HG03520 (cell line): Measurements from ENCODE around the gene RIMBP2.

Experiments
- ATAC-seq: cut with Tn5 transposase; IDR thresholded peaks from one replicate; pipeline ENCODE4 v1.9.1; 2021; ENCODE audit warnings: mild to moderate bottlenecking, moderate library complexity; ENCODE audit not compliant: unreplicated experiment

Gene RIMBP2

DNA sequence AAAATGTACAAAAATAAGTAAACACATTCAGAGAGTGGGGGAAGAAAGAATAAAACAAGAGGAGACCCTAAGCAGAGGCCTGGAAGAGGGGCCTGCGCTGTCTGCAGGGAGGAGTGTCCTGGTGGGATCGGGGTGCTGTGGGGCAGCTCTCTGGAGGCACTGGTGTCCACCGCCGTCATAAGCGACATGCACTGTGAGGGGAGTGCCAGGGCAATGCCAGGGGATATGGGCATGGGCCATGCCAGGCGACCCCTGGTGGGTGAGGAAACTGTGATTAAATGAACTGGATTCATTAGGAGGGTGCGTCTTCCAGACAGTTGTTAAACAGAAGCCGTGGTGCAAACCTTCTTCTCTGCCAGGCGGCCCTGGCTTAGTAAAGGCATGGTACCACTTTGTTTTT is 261.8 kb downstream of the RIMBP2 start:
- ATAC-seq, result no peak

DNA sequence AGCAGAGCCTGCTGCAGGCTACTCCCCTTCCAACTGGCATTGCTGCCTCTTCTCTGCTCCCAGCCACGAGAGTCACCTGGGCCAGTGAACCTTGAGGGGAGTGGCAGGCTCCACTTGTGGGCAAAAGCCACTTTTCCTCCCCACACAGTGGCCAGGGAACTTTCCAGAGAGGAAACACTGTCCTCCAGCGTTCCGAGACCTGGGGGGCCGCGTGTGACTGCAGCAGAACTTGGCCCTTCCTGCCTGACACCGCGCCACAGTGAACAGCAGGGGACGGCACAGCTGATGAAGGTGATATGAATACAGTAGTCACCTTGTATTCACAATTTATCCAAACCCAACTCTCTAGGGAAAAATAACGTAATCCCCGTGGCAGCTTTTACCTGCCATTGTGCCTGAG is 263.6 kb downstream of the RIMBP2 start:
- no peak for ATAC-seq

DNA sequence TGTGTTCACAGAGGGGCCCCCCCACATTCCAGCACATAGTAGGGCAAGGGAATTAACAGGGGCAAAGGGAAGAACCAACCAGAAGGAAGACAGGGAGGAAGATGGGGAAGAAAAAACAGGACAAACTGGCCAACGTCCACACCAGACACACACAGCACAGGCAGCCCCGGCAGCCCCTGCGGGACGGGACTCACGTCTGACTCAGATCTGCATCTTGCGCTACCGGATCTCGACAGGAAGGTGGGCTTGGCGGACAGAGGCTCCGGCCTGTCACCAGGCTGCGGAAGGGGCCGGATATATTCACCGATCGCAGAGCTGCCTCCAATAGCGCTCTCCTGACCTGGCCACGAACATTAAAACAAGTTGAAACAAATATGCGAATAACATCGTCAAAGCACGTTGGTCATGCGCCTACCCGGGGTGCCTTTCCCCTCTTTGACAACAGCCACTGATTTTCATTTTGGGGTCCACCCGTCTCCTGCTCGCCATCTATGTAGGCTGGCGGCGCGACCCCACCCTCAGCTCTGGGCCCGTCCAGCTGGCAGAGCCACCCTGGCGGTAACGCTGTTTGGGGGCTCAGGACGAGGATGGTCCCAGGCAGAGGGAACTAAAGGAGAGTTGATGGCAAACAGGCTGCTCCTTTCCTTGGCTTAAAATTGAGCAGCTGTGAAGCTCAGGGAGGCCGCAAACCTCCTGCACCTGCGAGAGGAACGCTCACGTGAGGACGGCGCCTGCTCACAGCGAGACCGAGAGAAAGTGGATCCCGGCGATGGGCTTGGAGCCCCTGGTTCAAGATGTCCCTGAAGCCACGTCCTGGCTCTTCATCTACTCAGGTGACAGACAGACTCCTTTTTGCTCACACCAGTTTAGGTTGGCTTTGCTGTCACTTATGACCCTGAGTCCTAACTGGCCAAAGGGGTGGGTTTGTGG is 264.8 kb downstream of the RIMBP2 start:
- ATAC-seq, result no peak

DNA sequence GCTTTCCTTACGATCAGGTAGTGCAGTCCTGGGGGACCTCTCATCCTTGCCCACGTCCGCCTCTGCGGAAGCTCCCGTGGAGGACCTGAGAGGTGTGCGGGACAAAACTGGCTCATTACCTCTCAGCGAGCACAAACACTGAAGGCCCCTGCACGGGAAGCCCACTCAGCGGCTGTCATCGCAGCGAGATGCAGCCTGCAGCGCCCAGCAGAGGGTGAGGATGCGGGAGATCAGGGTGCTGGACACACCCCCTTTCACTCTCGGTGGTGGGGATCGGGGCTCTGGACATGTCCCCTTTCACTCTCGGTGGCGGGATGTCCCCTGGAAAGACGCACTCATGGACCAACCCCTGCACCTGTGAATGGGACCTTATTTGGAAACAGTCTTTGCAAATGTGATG is 266.8 kb downstream of the RIMBP2 start:
- no peak for ATAC-seq

DNA sequence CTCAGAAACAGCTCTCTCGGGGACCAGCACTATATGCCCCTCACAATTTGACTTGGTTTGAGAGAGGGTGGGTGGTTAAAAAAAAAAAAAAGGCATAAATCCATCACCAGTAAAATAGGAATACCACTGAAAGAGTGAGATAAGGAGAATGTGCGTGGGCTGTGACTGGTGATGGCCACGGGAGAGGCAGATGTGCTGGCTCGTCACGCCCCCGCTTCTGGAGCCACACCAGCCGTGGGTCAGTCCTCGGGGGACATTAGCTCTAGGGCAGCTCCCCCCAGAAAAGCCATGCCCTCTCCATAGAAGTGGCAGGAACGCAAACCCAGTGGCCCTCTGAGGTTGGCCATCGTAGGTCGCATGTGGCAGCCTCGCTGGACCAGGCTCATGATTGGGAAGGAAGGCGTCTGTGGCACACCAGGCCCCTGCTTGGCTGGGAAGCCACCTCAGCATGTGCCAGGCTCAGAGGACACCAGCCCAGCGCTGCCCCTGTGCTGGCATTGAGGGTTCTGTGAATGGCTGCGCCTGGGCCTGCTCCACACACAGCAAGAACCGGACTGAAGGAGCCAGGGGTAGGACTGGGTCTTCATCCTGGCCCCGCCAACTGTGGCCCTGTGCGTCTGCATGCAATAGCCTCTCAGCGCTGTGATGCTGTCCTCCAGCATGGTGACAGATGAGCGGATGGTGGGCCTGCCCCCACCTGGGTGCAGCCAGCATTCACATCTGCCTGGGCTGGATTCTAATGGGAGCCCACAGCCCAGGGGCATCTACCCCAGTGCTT is 267.9 kb downstream of the RIMBP2 start:
- ATAC-seq, result no peak

DNA sequence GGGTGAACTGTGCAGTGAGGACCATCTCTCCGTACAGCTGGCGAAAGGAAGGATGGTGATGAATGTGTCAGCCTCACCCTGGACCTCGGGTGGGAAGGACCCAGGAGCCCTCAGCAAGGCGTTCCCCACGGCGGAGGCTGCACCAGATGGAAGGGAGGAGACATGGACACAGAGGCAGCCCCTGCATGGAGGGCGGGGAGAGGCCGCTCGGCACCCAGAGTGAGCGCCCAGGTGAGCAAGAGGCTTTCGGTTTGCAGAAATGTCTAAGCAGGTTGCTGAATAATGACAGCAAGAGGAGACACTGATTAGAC is 268.5 kb downstream of the RIMBP2 start:
- ATAC-seq, result no peak

DNA sequence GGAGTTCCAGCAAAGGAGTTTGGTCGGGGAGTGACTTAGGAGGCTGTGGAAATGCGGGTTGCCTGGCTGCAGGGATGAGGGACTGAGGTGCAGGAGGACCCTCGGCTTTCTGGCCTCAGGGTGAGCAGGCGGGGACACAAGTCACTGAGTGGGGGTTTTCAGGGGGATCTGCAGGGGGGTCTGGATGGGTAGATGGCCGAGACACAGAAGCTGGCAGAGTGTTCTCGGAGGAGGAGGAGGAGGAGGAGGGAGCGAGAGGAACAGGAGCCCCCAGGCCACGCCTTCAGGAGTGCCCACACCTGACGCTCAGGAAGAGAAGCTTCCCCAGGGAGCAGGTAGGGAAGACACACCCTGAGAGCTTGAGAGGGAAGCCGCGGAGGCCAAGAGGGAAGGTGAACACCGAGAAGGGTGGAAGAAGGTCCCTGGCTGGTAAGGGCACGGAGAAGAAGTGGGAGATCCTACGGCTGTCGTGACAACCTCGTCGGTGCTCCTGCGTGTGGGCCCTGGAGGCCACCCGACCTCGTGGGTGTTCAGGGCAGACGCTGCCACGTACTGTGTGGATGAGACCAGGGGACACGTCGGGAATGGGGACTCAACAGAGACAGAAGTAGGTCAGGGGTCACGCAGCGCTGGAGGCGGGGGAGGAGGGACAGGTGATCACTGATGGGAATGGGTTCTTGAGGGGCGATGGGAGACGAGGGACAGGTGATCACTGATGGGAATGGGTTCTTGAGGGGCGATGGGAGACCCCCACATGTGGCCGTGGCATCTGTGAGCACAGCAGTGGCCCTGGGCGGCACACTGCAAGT is 269.0 kb downstream of the RIMBP2 start:
- no peak for ATAC-seq

DNA sequence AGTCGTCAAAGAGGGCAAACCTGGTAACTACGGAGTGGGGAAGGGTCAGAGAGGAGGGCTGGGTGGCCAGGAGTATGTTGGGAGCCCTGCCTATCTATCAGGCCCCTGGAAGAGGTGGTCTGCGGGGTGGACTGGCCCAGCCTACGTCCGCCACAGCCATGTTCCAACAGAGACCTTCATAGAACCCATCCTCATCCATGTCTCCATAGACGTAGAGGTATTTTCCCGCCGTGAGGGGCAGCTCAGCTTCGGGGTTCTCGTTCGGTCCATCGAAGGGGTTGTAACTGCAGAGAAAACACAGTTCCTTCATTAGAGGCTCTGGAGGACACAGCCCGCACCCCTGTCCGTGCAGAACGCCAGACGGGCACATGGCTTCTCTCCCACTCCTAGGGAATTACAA is 271.1 kb downstream of the RIMBP2 start:
- ATAC-seq, result no peak

DNA sequence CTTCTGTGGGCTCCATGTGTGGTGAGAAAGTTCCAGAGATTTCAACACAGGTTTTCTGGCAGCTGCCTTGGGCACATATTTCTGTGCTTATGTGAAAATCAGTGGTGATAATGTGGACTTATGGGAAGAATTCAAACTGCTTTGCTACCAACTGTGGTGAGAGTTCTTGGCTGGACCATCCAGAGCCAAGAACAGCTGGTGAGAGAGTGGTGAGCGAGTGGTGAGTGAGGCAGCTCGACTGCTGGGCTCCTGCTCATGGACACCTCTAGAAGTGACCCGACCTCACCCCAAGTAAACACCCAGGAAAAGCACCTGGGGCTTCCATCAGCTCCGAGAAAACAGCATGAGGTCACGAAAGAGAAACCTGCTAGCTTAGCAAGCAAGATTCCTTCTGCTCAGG is 272.0 kb downstream of the RIMBP2 start:
- no peak for ATAC-seq

DNA sequence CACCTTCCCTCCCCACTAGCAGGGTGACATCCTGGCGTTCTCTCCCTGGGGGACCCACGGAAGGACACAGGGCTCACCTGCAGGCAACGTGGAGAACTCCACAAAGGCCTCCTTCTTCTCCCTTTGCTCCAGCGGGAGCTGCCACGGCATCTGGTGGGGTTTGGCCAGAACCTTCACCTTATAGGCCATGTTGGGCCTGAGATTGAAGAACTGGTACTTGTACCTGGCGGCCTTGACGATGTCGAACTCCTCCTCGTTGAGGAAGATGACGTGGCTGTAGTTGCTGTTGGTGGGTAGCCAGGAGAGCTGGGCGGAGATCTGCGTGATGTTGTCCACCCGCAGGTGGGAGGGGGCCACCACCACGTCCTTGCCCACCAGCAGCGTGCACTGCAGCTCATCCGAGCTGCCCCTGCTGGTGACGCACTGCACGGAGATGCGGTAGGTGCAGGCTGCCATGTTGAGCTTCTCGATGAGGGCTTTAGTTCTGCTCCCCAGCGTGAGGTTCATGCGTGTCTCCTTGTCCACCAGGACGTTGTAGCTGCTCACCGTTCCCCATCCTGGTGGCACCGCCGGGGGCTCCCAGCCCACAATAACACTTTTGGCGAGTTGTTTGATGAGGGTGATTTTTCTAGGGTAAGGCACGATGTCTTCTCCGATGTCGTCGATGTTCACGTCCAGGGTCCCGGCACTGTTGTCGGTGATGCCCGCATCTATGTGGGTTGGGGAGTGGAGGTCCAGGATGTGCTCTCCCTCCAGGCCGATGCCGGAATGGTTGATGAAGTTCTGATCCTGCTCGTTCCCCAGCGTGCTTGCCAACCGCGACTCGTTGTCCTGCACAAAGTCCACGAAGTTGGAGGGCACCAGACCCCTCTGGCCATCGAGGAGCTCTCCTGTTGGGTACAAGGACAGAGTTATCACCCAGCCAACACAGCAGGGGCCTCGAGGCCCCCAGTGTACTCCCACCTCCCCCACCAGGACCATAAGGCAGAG is 274.0 kb downstream of the RIMBP2 start:
- ATAC-seq, result no peak

DNA sequence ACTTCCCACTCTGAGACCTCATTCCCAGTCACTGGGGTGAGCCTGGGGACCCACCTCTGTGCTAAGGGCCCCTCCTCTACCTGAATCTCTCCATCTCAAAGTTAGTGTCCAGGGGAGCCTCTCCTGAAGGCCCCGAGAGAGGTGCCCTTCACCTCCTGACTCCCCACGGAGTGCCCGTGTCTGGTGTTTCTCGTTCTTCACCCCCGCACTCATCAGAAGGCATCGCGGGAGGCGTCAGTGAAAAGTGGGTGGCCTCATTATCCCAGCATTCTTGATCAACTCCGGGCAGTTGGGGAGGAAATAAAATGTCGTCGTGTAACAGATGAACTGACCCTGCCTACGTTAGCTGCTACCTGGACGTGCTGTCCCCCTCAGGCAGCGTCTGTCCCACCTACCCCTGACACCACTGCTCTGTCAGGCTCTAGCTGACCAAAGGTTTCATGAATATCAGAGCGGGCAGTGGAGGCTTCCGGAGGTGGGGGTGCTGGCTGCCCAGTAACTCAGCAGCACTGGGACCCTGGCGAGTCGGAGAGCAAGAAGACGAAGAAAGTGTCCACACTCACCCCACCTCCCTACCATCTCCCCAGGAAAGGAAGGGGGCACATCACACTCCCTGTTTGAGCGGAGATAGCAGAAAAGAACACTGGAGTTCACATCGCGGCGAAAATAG is 275.6 kb downstream of the RIMBP2 start:
- no peak for ATAC-seq

DNA sequence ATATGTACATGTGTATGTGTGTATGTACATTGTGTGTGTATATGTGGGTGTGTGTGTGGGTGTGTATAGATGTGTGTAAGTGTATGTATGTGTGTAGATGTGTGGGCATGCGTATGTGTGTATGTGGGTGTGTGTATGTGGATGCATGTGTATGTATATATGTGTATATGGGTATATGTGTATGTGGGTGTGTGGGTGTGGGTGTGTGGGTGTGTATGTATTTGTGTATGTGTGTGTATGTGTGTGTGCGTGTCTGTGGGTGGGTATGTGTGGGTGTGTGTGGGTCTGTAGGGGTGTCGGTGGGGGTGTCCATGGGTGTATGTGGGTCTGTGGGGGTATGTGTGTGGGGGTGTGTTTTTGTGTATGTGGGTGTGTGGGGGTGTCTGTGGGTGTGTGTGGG is 276.8 kb downstream of the RIMBP2 start:
- ATAC-seq, result no peak

DNA sequence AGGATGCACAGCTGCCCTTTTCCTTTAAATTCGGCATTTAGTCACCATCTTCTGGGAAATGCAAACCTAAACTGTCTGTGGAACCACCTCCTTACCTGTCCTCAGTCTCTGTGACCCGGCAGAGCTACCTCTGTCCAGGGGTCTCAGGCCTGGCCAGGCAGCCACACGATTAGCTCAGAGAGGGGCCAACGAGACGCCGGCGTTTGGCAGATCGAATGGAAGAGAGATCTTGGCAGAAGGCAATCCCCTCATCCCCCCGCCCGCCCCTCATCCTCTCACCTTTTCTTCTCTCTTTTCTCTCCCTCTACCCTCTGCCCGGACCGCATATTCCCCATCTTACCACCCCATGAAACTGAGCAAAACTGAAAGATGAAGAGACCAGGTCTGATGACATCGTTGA is 277.4 kb downstream of the RIMBP2 start:
- ATAC-seq, result no peak

DNA sequence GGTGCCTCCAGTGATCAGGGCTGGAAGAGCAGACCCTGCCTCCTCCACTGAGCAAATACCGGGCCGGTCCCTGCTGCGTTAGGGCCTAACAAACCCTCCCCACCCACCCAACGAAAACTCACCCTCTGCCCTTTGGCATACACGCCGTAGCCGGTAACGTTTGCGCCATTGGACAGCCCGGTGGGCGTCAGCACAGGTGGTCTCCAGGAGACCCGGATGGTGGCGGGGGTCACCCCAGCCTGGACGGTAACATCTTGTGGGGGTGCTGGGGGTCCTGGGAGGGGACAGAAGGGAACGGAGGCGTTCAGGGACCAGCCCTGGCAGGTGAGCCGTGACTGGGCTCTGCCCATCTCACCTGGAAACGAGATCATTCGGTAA is 277.9 kb downstream of the RIMBP2 start:
- no peak for ATAC-seq

DNA sequence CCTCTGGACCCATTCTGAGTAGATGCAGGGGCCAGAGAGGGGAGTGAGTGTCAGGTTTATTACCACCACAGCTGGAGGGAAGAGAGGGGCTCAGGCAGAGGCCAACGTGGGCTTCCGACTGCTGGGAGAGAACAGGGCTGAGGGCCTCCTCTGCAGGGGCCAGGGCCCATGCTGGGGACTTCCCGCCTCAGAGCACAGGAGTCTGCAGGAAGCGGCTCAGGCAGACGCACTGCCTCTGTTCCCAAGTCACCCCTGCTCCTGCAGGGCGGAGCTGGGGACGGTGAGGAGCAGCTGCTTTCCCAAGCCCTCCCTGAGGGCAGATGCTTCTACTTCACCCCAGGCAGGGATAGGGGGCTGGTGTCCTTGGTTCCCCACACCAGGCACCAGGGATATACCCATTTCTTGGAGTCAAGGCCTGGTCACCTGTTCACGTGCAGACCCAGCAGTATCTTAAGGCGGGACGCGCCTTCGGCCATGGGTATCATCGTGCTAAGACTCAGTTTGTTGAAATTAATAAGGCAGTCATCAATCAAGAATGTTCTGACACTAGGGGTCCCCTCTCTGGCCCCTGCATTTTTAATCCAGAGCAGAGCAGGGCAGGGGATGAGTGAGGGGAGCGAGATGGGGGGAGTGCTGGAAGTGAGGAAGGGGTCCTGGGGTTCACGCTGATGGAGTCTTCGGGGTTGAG is 278.4 kb downstream of the RIMBP2 start:
- no peak for ATAC-seq

DNA sequence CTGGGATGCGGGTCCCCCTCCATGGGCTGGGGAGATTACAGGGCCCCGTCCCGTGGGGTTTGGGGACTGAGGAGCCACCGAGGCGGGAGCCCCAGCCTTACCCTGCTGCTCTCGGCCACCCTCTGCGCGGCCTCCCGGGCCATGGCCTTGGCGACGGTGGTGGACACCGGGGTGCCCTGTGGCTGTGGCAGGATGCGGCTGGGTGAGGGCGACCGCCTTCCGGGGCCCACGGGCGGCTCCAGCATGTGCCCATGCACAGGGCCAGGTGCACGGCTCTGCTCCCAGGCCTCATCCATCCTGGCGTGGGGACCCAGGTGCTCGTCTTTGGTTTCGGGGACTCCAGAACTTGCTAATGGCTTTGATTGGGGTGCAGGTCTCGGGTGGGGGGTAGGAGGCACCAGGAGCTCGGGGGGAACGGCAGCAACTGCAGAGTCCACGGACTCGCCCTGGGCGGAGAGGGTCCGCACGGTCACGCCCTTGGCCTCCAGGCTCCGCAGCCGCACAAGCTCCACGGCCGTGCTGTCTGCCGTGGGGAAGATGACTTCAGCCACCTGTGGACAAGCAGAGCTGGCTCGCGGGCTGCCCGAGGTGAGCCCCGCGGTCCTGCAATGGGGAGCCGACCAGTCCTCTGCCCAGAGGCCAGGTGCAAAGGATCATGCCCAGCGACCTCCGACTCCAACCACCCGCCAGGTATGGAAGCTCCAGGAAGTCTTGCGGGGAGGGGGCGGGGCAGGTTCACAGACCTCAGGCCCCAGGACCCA is 279.2 kb downstream of the RIMBP2 start:
- no peak for ATAC-seq

DNA sequence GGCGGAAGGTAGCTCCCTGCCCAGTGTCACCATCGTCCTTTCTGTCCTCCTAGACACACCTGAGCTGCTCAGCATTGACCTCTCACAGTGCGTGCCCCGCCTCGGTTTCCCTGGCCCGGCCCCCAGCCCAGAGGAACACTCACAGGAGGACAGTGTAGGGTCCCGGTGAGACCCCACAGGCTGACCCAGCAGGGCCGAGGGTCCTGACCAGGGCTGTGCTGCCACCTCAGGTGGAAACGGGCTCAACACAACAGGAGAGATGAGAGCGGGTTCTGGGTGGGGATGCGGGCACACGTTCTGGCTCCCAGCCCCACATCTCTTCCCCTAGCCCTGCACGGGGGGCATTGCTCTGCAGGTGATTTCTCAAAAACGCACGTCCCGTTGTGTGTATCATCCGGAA is 280.3 kb downstream of the RIMBP2 start:
- no peak for ATAC-seq

DNA sequence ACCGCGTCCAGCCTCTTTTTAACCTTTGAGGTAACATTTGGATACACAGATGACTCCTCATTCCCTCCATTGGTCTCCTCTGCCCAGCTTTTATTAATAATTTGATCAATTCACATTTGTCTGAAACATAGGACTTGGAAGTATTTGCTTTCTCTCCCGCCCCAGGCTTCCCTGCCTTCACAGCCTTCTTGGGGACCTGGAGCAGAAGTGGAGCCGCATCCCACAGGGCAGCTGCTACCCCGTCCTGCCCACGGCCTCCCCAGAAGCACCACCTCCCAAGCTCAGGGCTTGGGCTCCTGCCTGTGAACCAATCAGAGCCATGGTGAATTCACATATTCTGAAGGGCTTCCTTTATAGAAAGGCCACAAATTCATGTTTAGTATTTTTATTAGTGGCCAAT is 280.8 kb downstream of the RIMBP2 start:
- no peak for ATAC-seq

DNA sequence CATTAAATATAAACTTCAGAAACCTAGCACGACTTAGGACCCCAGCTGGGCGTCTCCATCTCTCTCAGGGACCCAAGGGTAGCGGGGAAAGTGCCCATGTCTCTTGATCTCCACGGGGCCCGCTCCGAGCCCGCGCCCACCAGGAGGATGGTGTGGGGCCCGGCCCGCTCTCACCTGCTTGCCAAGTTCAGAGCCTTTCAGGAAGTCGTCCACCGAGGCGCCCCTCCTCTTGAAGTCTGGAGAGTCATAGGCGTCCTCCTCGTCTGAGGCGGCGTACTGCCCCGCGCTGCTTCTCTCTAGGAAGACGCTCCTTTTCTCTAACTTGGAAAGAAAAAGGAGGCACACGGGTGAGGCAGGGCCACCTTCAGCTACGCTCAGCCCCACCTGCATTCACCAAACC is 281.5 kb downstream of the RIMBP2 start:
- no peak for ATAC-seq
